KG1 (cell line): ENCODE results near the gene RABL6.
"Not testable (repeated sequence)": the region's sequence is repeated elsewhere in the genome, so short reads cannot be mapped to it uniquely, and the experiment has no call there.

Experiments used
- DNase-seq: peaks from one replicate; lab custom pipeline; 2025; lab: John Stamatoyannopoulos, UW

Gene RABL6

DNA sequence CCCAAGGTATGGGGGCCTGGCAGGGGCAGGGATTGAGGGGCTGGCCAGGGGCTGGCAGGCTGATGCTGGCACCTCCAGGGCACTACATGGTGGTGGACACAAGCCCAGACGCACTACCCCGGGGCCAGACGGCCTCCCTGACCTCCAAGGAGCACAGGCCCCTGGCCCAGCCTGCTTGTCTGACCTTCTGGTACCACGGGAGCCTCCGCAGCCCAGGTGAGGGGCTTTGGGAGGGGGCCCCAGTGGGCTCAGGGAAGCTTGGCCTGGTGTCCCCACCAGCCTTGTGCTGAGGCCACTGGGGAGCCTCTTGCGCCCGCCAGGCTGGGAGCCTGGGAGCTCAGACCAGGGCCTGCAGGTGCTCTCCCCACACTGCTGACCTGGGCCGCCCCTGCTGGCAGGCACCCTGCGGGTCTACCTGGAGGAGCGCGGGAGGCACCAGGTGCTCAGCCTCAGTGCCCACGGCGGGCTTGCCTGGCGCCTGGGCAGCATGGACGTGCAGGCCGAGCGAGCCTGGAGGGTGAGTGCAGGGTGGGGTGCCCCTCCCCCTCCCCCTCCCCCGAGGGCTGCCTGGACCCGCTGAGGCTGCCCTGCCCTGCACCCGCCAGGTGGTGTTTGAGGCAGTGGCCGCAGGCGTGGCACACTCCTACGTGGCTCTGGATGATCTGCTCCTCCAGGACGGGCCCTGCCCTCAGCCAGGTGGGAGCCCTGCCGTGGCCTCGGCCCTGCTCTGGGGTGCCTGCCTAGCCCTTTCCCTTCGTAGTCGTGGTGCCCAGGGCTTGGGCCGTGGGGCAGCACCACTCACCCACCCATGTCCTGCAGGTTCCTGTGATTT is 50.0 kb downstream of the RABL6 start:
- no peak for DNase-seq

DNA sequence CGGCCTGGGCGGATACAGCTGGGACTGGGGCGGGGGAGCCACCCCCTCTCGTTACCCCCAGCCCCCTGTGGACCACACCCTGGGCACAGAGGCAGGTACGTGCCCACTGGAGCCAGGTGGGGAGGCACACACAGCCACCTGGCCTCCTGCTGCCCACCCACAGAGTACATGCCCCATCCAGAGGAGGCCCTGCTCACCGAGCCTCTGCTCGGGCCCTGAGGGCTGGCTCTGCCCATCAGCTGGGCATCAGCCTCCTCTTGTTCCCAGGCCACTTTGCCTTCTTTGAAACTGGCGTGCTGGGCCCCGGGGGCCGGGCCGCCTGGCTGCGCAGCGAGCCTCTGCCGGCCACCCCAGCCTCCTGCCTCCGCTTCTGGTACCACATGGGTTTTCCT is 50.7 kb downstream of the RABL6 start:
- DNase-seq, result no peak

DNA sequence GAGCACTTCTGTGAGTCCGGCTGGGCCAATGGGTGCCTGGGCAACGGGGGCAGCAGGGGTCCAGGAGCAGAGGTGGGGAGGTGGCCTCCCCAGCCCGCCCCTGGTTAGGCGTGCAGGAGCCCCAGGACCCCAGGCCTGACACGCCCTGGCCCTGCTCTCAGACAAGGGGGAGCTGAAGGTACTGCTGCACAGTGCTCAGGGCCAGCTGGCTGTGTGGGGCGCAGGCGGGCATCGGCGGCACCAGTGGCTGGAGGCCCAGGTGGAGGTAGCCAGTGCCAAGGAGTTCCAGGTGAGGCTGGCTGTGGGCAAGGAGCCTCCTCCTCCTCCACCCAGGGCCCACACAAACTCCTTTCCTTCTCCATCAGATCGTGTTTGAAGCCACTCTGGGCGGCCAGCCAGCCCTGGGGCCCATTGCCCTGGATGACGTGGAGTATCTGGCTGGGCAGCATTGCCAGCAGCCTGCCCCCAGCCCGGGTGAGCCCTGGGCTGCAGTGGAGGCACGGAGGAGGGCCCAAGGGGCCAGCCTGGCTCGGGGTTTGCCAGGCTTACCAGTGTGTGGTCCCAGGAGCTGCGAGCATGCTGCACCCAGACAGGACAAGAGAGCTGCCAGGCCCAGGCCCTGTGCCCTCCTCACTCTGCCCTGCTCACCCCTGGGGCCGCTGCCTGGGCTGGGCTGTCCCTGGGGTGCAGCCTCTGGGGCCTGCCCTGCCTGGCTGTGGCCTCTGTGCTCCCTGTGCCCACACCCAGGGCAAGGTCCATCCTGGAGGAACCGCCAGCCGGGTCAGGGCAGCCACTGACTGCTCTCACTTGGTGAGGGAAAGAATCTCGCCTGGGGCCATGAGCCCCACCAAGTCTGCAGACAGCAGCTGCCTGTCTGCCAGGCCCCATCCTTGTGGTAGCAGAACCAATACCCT is 51.4 kb downstream of the RABL6 start:
- DNase-seq, result no peak

DNA sequence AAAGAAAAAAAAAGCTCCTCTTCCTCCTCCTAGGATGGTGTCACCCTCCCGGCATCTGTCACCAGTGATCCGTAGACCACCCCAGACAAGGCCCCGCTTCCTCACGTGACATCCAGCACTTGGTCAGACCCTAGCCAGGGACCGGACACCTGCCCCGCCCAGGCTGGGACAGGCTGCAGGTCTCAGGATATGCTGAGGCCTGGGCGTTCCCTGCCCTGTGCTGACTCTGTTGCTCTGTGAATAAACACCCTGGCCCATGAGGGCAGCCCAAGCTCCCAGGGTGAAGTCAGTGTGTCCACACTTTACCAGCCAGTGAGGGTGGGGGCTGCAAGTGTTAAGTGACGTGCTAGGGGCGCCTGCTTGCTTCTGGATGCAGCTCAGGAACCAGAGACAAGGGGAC is 52.8 kb downstream of the RABL6 start:
- no peak for DNase-seq

DNA sequence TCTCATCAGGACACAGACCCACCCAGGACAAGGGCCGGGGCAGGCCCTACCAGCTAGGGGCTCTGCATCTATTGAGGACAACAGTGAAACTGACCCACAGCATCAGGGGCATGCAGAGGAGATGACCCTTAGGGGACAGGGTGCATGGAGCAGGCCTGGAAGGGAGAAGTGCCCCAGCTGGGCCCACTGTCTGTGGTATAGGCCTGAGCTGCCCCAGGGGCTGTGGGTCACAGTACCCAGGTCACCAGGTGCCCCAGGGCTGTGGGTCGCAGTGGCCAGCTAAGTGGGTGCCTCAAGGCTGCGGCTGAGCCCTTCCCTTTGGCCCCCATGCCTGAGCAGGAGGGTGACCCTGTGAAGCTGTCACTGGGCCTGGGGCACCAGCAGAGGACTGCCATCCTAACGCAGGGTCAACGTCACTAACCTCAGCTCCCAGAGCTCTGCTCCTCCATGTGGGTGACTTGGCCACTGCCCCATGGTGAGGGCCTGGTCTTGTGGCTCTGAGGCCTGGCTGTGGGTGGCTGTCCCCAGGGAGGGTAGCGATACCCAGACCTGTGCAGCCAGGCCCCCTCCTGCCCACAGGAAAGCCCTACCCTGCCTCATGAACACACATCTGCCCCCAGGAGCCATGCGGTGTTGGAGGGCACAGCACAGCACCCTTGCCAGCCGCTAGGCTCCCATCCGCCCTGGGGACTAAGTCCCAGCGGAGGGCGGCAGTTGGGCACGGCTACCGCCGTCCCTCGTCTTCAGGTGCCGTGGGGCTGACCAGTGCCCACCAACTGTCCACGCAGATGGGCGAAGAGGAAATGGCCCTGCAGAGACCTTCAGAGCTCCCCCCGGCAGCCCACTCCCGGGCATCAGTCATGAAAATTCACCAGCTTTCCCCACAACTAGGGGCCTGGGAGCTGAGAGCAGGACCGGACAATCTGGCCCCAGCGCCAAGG is 53.5 kb downstream of the RABL6 start:
- no peak for DNase-seq

DNA sequence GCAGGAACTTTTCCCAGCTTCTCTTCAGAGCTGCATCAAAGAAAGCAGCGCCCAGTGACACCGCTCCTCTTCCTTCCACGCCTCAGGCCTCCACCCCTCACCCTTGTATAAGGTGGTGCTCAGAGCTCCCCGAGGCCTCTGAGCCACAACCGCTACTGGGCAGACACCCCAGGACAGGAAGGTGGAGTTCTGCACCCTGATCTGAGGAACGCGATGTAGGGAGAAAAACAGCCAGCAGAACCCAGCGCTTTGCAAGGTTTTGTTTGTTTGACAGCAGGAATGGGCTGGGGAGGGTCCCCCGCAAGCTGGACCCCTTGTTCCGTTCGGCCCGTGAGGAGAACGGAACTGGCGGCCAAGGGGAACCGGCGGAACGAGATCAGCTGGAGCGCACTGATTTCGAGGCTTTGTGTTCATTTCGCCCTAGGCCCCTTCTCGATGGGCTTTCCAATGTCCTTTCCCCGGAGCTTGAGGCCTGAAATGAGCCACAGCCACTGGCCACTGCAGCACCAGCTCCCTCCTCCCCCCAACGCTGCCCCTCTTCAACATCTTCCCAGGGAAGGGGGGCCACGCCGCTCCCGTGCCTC is 54.2 kb downstream of the RABL6 start:
- DNase-seq, result no peak

DNA sequence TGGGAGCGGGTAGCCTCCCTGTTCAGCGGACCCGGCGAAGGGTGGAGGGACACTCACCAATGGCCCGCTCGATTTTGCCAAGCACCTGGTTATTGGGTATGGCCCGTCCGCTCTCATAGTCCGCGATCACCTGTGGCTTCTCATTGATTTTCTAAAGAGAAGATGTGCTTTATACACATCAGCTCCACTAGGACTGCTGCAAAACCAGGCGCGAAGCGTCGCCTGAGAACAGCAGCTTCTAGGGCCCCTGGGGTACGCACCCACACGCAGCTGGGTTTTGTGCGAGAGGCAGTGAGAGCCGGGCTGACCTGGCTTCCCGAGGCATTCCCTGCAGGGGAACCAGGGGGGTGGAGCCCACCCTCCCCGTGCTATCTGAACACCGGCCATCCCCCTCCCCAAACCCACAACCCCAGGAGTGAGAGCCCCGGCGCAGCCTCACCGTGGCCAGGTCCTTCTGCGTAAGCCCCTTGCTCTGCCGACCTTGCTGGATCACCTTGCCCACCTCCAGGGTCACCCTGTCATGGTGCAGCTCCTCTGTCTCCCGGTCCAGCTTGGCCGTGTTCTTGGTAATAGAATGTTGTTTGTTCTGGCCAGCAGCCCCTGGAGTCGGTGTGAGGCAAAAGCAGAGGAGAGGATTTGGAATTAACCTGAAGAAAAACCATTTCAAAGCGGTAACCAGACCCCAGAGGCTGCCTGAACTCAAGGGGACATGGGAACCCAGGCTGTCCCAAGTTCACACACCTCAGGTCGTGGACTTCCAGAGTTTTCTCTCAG is 55.3 kb downstream of the RABL6 start:
- DNase-seq, result no peak

DNA sequence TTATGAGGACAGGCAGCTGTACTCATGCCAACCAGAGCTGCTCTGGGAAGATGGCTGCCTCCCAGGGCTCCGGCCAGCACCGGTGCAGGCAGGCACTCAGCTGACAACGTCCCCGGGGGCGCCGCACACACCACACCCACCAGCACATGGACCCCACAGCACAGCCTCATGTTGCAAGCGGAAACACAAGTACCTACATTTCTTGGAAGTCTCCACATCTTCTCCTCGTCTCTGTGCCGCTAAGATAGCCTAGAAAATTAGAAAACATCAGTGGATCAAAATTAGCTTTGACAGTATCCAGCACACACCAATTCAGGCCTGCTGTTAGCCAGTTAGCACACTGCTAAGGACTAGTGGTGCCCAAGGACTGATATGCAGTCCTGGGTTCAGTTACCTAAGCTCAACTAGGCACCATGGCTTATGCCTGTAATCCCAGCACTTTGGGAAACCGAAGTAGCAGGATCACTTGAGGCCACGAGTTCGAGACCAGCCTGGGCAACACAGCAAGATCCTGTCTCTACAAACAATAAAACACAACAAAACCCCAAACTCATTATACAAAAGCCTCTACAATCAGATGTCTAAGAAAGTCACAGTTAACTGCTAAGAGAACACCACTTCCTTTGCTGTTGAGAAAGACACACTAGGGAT is 56.0 kb downstream of the RABL6 start:
- DNase-seq, result no peak

DNA sequence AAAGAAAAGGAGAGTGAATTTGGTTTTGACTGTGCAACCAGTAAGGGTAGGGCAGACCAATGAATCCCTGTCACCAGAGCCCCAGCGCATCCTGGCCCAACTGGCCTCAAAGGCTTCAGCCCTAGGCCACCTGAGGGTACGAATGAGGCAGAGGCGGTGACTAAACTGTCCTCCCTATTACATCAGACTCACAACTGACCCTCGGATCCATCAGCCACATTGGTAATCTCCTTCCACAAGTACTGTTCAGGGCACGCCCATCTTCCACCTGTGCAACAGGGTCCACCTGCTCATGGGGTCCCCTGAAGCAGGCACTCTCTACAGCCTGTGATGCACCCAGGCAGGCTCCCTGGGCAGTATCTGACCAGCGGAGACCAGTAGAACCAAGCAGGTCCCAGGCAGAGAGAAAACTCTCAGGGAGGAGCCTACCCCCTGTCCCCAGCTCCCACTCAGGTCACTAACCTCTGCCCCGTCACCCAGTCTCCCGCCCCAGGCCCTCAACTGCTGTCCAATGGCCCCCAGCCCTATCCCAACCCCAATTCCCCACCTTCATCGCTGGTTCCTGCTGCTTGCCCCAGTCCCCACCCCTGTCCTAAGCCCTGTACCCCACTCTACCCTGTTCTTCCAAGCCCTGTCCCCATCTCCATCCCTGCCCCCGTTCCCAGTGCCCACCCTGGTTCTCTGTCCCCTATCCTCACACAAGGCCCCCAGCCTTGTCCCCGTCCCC is 57.5 kb downstream of the RABL6 start:
- DNase-seq, result no peak

DNA sequence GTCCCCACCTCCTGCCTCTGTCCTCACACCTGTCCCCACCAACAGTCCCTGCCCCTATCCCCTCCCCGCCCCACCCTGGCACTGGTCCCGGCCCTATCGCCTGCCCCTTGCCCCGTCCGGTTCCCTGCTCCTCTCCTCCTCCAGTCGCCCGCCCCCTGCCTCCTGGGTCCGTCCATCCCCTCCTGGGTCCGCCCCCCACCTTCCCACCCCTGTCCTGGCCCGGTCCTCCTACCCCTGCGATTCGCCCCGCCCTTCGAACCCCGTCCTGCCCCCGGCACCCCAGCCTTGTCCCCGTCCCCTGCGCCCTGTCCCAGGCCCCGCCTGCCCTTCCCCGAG is 58.0 kb downstream of the RABL6 start:
- DNase-seq, result no peak

DNA sequence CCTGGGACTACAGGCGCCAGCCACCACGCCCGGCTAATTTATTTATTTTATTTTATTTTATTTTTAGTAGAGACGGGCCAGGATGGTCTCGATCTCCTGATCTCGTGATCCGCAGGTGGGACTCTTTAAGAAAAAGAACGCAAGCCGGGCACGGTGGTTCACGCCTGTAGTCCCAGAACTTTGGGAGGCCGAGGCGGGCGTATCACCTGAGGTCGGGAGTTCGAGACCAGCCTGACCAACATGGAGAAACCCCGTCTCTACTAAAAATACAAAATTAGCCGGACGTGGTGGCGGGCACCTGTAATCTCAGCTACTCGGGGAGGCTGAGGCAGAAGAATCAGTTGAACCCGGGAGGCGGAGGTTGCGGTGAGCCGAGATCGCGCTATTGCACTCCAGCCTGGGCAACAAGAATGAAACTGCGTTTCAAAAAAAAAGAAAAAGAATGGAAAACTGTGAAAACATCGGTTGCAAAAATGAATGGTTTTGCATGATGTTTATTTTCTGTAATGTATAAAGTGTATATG is 59.2 kb downstream of the RABL6 start:
- DNase-seq, result not testable (repeated sequence)

DNA sequence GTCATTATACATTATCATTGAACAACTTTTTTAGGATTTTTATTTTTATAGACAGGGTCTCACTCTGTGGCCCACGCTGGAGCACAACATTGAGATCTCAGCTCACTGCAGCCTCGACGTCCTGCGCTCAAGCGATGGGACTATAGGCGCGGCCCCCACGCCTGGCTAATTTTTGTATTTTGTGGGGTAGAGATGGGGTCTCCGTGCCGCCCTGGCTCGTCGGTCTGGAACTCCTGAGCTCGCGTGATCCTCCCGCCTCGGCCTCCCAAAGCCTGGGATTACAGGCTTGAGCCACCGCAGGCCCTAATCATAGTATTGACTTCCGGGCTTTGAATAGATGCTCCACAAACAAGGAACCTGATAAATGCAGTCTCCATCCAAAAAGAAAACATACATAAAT is 59.7 kb downstream of the RABL6 start:
- no peak for DNase-seq

DNA sequence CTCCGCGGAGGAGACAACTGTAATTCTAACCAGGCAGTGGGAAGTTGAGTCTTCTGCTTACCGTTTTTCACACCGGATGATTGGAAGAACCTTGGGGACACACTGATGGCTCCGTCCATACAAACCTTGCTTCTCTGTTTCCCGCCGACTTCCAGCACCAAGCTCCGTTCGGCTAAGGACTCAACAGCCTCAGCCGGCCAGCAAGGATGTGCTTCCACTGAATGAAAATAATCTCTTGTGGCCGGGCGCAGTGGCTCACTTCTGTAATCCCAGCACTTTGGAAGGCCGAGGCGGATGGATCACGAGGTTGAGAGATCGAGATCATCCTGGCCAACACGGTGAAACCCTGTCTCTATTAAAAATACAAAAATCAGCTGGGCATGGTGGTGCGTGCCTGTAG is 60.2 kb downstream of the RABL6 start:
- no peak for DNase-seq

DNA sequence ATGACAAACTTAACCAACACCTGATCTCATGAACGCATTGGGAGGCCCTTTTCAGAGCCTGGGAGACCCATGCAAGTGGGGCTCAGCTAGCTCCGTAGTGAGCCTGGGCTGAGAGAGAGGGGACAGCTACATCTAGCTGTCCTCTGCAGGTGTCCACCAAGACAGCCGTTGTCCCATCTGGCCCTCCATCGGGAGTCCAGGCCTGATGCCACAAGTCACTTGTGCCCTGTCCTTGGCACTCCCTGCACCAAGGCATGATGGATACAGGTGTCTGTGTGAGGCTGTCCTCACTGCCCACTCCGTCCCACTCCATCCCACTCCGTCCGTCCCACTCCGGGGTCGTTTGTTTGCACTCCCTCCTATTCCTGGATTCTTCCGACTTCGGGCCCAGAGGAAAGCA is 60.9 kb downstream of the RABL6 start:
- DNase-seq, result no peak

DNA sequence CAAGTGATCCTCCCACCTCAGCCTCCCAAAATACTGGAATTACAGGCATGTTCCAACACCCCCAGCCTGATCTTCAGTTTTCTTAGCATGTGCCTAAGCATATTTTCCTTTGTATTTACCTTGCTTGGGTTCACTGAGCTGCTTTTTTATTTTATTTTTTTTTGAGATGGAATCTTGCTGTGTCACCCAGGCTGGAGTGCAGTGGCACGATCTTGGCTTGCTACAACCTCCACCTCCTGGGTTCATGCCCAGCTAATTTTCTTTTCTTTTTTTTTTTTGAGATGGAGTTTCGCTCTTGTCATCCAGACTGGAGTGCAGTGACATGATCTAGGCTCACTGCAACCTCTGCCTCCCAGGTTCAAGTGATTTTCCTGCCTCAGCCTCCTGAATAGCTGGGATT is 61.9 kb downstream of the RABL6 start:
- DNase-seq, result not testable (repeated sequence)

DNA sequence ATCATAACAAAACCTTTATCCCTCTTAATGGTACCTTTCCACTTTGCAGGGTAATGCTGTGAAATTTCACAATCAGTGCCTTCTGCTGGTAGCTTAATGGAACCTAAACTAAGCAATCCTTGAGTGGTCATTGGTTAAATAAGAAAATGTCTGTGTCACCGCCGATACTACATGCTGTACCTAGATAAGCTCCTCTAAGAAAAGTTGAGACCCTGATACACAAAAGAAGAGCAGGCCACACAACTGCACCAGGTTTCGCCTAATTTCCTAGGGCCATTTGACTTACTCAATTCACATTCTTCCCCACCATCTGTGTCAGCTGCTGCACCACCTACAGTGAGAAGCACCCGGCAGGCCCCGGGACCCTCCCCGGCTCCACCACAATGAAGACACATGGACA is 67.4 kb downstream of the RABL6 start:
- DNase-seq, result no peak

DNA sequence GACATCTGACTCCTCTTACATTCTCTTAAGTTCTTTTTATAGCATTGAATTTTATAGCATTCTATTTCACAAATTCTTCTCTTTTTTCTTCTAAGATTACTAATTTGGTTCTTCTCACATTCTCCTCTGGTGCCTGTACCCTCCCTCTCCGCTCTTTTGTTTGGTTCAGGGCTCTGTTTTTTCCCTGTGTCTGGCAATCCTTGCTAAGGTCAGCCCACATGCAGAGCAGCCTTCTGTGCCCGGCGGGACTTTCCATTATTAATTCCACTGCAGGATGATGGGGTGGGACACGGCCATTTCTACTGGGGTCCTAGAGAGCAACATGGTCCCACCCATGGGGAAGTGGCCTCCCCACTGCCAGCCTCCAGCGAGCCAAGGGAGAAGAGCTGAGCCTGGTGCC is 68.7 kb downstream of the RABL6 start:
- DNase-seq, result no peak

DNA sequence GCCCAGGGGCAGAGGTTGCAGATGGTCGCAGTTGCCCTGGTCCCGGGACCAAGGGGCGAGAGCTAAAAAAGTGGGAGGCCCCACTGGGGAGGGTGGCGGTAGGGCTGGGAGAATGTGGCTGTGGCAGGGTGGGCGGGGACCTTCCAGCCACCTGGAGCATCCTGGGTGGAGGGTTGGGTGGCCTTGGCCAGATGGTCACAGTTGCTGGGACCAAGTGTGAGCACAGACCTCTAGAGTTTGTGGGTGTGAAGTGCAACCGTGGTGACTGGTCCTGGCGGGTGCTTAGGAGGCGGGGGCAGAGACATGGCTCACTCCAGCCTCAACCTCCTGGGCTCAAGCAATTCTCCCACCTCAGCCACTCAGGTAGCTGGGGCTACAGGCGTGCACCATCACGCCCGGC is 72.9 kb downstream of the RABL6 start:
- DNase-seq, result no peak

DNA sequence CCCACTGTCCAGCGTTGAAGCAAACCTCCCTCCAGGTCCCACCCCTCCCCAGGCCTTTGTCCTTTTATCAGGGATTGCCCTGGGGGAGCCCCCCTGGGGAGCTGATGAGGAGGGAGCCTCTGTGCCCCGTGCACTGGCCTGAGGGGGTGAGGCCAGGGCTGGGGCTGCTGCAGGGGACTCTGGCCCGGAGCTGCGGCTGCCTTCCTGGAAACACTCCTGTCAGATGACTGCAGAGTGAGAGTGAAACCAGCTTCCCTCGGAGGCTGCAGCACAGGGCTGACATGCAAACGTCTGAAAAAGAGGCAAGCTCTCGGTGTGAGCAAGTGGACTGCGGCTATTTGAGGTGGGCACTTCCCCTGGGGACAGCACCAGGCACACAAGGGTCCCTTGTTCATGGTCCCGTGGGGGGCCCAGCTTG is 74.0 kb downstream of the RABL6 start:
- no peak for DNase-seq
